Measurements from ENCODE around the gene SPATA31A7.
"Not testable (repeated sequence)": the region's sequence is repeated elsewhere in the genome, so short reads cannot be mapped to it uniquely, and the experiment has no call there.

The SPATA31A7 gene

DNA sequence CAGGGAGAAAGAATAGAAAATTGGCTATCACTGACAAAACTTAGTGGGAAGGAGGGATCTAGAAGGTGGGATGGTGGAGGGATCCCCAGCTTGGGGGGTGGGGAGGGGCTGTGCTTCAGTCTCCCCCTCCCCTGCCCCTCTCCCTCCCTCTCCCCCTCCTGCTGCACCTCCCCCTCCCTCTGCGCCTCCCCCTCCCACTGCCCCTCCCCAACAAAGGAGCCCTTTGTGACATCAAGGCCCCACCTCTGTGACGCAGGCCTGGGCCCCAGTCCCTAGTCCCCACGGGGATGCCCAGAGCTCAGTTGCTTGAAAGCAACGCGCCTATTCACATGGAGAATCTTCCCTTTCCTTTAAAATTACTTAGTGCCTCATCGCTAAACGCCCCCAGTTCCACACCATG, at the start of gene SPATA31A7:
TSS of gene SPATA31A7 (plus strand) at position 301 of the 400 bp plus-strand sequence. CDS start at position 330, 29 bp downstream.
- DNase-seq: not testable (repeated sequence)

DNA sequence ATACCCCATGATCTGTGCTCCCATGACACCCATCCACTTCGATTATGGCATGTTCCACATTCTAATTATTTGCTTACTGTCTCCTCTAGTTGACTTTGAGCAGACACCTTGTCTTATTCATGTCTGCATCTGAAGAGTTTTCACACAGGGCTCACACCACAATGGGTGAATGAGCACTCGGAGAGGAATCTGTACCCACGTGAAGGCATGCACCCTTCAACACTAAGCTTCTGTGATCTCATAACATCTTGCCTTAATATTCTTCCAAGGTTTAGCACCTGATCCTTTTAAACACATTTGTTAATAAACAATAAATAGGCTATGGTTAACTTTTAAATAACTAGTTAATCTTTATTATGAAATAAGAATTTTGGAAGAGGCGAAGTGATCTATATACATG, 36.6 kb downstream of the SPATA31A7 start:
- DNase-seq: not testable (repeated sequence)
